ENCODE results near the gene PPP6R2.

- no peak for TF ChIP-seq LCOR (CRISPR knock-in tag; IDR thresholded peaks at IDR 0.05)
- TF ChIP-seq MAFK (IDR thresholded peaks at IDR 0.05; ENCODE audit: low read length), result no peak
- TF ChIP-seq CEBPG (CRISPR knock-in tag; IDR thresholded peaks at IDR 0.05), result no peak
- no peak for TF ChIP-seq CEBPG (tag; conservative IDR thresholded peaks at IDR 0.05 in 1 of 2, IDR thresholded peaks at IDR 0.05 in 1 of 2)
These were observed 45.4 kb upstream of the PPP6R2 start for GRCh38 chr22:50297510-50298265.
